ENCODE results near the gene ANTKMT. TPM values are rescaled to one million over a fixed set of nuclear protein-coding genes. Genes with fewer than 3 reads are reported as not detected.

Gene ANTKMT
- total RNA-seq, 1 donor from 2014 or later = 44.9 TPM

- Mint-ChIP-seq H3K27ac (no peak overlapping the region), H3K9me3 (ENCODE audit: low read depth) (no peaks in the 10 kb centered on the region), H3K36me3 (ENCODE audit: insufficient read depth) (no peaks in the 10 kb centered on the region), H3K4me3 (ENCODE audit: low read depth) (no peak overlapping the region), H3K4me1 (ENCODE audit: low read depth) (peaks cover 5% of the 10 kb centered on the region), H3K27me3 (peaks cover 41% of the 10 kb centered on the region)
- no peak for DNase-seq (ENCODE audit: low spot score, unreplicated experiment)
- TF ChIP-seq, protein P1, sequence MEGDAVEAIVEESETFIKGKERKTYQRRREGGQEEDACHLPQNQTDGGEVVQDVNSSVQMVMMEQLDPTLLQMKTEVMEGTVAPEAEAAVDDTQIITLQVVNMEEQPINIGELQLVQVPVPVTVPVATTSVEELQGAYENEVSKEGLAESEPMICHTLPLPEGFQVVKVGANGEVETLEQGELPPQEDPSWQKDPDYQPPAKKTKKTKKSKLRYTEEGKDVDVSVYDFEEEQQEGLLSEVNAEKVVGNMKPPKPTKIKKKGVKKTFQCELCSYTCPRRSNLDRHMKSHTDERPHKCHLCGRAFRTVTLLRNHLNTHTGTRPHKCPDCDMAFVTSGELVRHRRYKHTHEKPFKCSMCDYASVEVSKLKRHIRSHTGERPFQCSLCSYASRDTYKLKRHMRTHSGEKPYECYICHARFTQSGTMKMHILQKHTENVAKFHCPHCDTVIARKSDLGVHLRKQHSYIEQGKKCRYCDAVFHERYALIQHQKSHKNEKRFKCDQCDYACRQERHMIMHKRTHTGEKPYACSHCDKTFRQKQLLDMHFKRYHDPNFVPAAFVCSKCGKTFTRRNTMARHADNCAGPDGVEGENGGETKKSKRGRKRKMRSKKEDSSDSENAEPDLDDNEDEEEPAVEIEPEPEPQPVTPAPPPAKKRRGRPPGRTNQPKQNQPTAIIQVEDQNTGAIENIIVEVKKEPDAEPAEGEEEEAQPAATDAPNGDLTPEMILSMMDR (IDR thresholded peaks at IDR 0.05; ENCODE audit: unreplicated experiment) = no peak
These were observed 28.4 kb upstream of the ANTKMT start for GRCh38 chr16:692356-693108.

DNA sequence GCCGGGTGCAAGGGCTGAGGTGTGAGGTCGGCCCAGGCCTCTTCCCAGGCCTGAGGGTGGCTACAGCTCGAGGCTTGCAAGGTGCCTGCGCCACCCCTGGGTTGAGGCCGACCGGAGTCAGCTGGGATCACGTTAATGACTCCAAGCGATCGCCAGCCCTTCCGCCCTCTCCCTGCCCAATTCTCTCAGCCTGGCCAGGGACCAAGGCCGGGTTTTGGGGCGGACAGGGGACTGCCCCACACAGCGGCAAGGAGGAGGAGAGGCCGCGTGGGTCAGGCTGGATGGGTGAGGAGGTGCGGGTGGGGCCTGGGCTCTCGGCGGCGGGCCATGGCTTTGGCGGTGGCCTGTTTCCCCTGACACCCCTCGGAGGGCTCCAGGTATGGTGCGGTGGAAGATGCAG, 27.6 kb upstream of the ANTKMT start:
- no peaks in the 10 kb centered on the region for H3K36me3 Mint-ChIP-seq (ENCODE audit: insufficient read depth)
- TF ChIP-seq, protein P1 (IDR thresholded peaks at IDR 0.05; ENCODE audit: unreplicated experiment) = no peak
- H3K27me3 Mint-ChIP-seq = peaks cover 49% of the 10 kb centered on the region

DNA sequence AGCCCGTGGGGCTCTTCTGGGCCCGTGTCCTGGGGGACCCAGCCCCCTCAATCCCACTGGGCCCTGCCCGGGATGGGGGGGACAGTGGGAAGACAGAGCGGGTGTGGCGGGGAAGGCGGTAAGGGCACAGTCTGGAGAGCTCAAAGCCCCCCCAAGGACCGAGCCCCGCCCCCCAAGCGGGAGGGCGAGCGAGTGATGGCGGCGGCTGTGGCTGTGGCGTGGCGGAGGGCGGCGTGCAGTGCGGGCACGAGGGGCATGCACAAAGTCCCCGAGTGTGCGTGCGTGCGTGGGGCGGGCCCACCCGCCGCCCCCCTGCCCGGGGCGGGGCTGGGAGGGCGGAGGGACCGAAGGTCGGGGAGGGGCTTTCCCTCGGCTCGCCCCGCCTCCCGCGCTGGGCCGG, 27.2 kb upstream of the ANTKMT start:
- TF ChIP-seq, protein P1 (IDR thresholded peaks at IDR 0.05; ENCODE audit: unreplicated experiment) = no peak
- DNase-seq (ENCODE audit: low spot score, unreplicated experiment) = no peak
- Mint-ChIP-seq H3K27me3 (peaks cover 50% of the 10 kb centered on the region), H3K36me3 (ENCODE audit: insufficient read depth) (no peaks in the 10 kb centered on the region), H3K9me3 (ENCODE audit: low read depth) (no peaks in the 10 kb centered on the region), H3K4me3 (ENCODE audit: low read depth) (no peak overlapping the region), H3K27ac (no peak overlapping the region), H3K4me1 (ENCODE audit: low read depth) (peaks cover 5% of the 10 kb centered on the region)

More for the DNA sequence above, 27.6 kb upstream of the ANTKMT start:
- Mint-ChIP-seq H3K4me1 (ENCODE audit: low read depth) (peaks cover 5% of the 10 kb centered on the region), H3K27ac (no peak overlapping the region), H3K4me3 (ENCODE audit: low read depth) (no peak overlapping the region), H3K9me3 (ENCODE audit: low read depth) (no peaks in the 10 kb centered on the region)
- DNase-seq (ENCODE audit: low spot score, unreplicated experiment) = no peak

GRCh38 chr16:694187-694862, 26.6 kb upstream of the ANTKMT start:
- H3K4me3 Mint-ChIP-seq (ENCODE audit: low read depth) = no peak overlapping the region
- TF ChIP-seq, protein P1 (IDR thresholded peaks at IDR 0.05; ENCODE audit: unreplicated experiment) = no peak
- H3K27me3 Mint-ChIP-seq = peaks cover 54% of the 10 kb centered on the region
- H3K4me1 Mint-ChIP-seq (ENCODE audit: low read depth) = peaks cover 4% of the 10 kb centered on the region
- no peak for DNase-seq (ENCODE audit: low spot score, unreplicated experiment)
- H3K36me3 Mint-ChIP-seq (ENCODE audit: insufficient read depth) = no peaks in the 10 kb centered on the region
- no peaks in the 10 kb centered on the region for H3K9me3 Mint-ChIP-seq (ENCODE audit: low read depth)
- H3K27ac Mint-ChIP-seq = no peak overlapping the region

DNA sequence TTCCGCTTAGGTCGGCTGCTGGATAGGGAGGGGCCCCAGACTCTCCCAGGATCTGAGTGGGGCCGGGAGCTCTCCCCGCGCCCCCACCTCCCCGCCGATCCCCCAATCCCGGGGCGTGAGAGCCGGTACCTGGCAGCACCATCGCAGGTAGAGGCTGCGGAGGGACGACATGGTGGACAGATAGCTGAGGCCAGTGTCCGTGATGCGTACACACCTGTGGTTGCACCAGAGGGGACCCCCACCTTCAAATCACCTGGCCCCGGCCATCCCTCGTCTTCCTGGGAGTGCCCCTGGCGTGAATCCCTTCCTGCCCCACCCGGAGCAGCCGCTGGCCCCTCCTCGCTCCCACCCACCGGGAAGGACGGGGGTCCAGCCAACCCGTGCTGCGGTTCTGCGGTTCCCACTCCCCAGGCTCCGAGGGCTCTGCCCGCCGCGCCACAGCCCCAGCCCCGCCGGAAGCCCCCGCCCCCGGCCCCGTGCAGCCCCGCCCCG, 26.0 kb upstream of the ANTKMT start:
- TF ChIP-seq, protein P1 (IDR thresholded peaks at IDR 0.05; ENCODE audit: unreplicated experiment) = no peak
- DNase-seq (ENCODE audit: low spot score, unreplicated experiment) = no peak
- Mint-ChIP-seq H3K36me3 (ENCODE audit: insufficient read depth) (no peaks in the 10 kb centered on the region), H3K9me3 (ENCODE audit: low read depth) (no peaks in the 10 kb centered on the region), H3K4me3 (ENCODE audit: low read depth) (no peak overlapping the region), H3K27me3 (peaks cover 59% of the 10 kb centered on the region), H3K27ac (no peak overlapping the region), H3K4me1 (ENCODE audit: low read depth) (no peaks in the 10 kb centered on the region)

All from progenitor cell of endocrine pancreas (in vitro differentiated cells).